Esophagus squamous epithelium (tissue), 5 donors: ENCODE data around the gene GRIN2D. TPM values are rescaled to one million over a fixed set of nuclear protein-coding genes. Genes with fewer than 3 reads are reported as not detected.
A peak's percentile ranks its signal among the peaks of the same experiment; 100 is the strongest.

Experiments used
- DNase-seq: peaks from one replicate; lab custom pipeline; 2025; lab: John Stamatoyannopoulos, UW
- H3K27ac ChIP-seq, 4 donors: fragments of 200-600 bp; sonication (generic); one replicate each; pipeline ENCODE4 v1.5.1; 2016 to 2019; ENCODE audit warnings: mild to moderate bottlenecking in 1 of 4
- H3K27me3 ChIP-seq, 4 donors: fragments of 200-600 bp; sonication (generic); 1 replicate in 3 of 4; 2 replicates in 1 of 4; pipeline versions ENCODE4 v1.5.1 to v1.6.0; 2017 to 2021; ENCODE audit warnings: antibody characterized with exemption in 1 of 4
- H3K36me3 ChIP-seq, 3 donors: fragments of 200-600 bp; sonication (generic); one replicate each; pipeline ENCODE4 v1.5.1; 2016 to 2019
- H3K4me1 ChIP-seq, 3 donors: fragments of 200-600 bp; sonication (generic); one replicate each; pipeline ENCODE4 v1.5.1; 2017 to 2019
- H3K4me3 ChIP-seq, 4 donors: fragments of 200-600 bp; sonication (generic); 1 replicate in 3 of 4; 2 replicates in 1 of 4; pipeline ENCODE4 v1.5.1; 2016 to 2019; ENCODE audit warnings: mild to moderate bottlenecking in 2 of 4, moderate library complexity in 1 of 4
- H3K9me3 ChIP-seq, 3 donors: fragments of 200-600 bp; sonication (generic); one replicate each; pipeline ENCODE4 v1.5.1; 2016 to 2019
- POLR2A ChIP-seq, 4 donors: fragments of 450-650 bp; IDR thresholded peaks; one replicate each; pipeline ENCODE4 v1.6.1; 2017; ENCODE audit warnings: antibody characterized with exemption in 4 of 4, mild to moderate bottlenecking in 4 of 4, moderate library complexity in 3 of 4
- WGBS, 2 donors: methylation state at CpG; one replicate each; pipeline ENCODE4 v1.1.5; 2018; 5-methylcytosine and 5-hydroxymethylcytosine counted together
- intact Hi-C: fragments of 100-400 bp; cut with DNase I; formaldehyde crosslinking; loops from one replicate; pipeline ENCODE4 v1.15.0; 2022
- total RNA-seq, 4 donors: library from RNA; depleted of rRNA; stranded (reverse); fragments of >200 nt; gene quantifications; one replicate each; pipeline ENCODE4 v1.1.0, GENCODE V29; 2016
- TF ChIP-seq, protein P1 (sequence below), 6 experiments: fragments of 450-650 bp in 4 of 6; fragments of 200-600 bp in 2 of 6; sonication (generic) in 2 of 6; IDR thresholded peaks; one replicate each; pipeline ENCODE4 v1.5.1; 2016 to 2019; ENCODE audit warnings: antibody characterized with exemption in 6 of 6, mild to moderate bottlenecking in 4 of 6, moderate library complexity in 4 of 6
- donor health status: DM: yes; HTN: yes; CAD: no.

GRIN2D gene
- total RNA-seq, 4 donors from 2014 or later: 0.09 to 0.47 (median 0.15) TPM

DNA sequence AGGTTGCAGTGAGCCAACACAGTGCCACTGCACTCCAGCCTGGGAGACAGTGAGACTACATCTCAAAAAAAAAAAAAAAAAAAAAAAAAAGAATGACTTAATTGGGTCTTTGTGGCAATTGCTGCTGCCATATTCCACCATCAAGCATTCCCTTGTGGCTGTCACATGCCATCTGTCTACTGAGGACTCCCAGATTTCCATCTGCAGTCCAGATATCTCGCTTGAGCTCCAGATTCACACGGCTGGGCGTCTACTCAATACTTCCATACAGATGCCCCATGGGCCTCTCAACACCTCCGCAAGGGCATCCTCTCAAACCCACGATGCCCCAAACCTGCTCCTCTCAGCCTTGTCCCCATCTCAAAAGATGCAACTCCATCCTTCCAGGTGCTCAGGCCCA, 42.6 kb upstream of the GRIN2D start:
- Histone ChIP-seq H3K9me3 (no peaks in the 10 kb centered on the region), H3K27ac (no peak overlapping the region), H3K4me3 (no peak overlapping the region), H3K4me1 (no peaks in the 10 kb centered on the region), H3K27me3 (no peaks in the 10 kb centered on the region), H3K36me3 (no peaks in the 10 kb centered on the region)
- no peak for DNase-seq
- intact Hi-C loops: no loop called here
- WGBS, 2 donors: 89 to 98% methylated on average over 5 of the region's 5 CpGs
- TF ChIP-seq, protein P1, sequence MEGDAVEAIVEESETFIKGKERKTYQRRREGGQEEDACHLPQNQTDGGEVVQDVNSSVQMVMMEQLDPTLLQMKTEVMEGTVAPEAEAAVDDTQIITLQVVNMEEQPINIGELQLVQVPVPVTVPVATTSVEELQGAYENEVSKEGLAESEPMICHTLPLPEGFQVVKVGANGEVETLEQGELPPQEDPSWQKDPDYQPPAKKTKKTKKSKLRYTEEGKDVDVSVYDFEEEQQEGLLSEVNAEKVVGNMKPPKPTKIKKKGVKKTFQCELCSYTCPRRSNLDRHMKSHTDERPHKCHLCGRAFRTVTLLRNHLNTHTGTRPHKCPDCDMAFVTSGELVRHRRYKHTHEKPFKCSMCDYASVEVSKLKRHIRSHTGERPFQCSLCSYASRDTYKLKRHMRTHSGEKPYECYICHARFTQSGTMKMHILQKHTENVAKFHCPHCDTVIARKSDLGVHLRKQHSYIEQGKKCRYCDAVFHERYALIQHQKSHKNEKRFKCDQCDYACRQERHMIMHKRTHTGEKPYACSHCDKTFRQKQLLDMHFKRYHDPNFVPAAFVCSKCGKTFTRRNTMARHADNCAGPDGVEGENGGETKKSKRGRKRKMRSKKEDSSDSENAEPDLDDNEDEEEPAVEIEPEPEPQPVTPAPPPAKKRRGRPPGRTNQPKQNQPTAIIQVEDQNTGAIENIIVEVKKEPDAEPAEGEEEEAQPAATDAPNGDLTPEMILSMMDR (IDR thresholded peaks at IDR 0.05): no peak

DNA sequence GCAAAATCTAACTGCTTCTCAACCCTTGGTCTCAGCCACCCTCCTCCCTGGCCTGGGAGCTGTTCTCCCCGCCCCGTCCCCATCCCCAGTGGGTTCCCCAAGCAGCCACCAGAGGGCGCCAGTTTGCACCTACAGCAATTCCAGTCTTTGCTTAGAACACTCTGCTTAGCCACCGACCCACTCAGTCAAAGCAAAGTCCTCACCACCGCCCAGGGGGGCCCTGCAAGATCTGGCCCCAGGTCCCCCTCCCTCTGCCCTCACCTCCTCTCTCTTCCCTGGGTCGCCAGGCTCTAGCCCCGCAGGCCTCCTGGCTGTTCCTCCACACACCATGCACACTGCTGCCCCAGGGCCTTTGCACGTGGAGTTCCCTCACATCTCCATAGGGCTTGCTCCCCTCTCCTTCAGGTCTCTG, 42.1 kb upstream of the GRIN2D start:
- H3K9me3 ChIP-seq: no peaks in the 10 kb centered on the region
- no peak overlapping the region for H3K27ac ChIP-seq
- intact Hi-C loops: no loop called here
- no peaks in the 10 kb centered on the region for H3K27me3 ChIP-seq
- H3K4me3 ChIP-seq: no peak overlapping the region
- no peaks in the 10 kb centered on the region for H3K4me1 ChIP-seq
- 25 to 37% methylated on average over 4 to 8 of the region's 8 CpGs for WGBS, 2 donors
- no peak for TF ChIP-seq POLR2A (IDR thresholded peaks at IDR 0.05)
- TF ChIP-seq, protein P1 (IDR thresholded peaks at IDR 0.05): peak; percentile 48 to 83 (median 73)
- DNase-seq: no peak
- no peaks in the 10 kb centered on the region for H3K36me3 ChIP-seq

DNA sequence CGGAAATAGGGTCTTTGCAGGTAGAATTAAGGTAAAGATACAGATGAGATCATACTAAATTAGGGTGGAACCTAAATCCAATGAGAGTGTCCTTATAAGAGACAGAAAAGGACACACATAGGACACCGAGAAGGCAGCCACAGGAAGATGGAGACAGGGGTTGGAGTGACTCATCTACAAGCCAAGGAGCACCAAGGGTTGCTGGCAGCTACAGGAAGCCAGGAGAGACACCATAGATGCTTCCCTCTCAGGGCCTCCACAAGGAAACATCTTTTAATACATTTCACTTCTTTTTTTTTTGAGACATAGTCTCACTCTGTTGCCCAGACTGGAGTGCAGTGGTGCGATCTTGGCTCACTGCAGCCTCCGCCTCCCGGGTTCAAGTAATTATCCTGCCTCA, 39.8 kb upstream of the GRIN2D start:
- no peaks in the 10 kb centered on the region for H3K9me3 ChIP-seq
- TF ChIP-seq POLR2A (IDR thresholded peaks at IDR 0.05): no peak
- TF ChIP-seq, protein P1 (IDR thresholded peaks at IDR 0.05): no peak
- 81 to 87% methylated on average over 5 of the region's 5 CpGs for WGBS, 2 donors
- no peak overlapping the region for H3K4me3 ChIP-seq
- DNase-seq: no peak
- no peak overlapping the region for H3K27ac ChIP-seq
- intact Hi-C loops: no loop called here
- no peaks in the 10 kb centered on the region for H3K4me1 ChIP-seq
- no peaks in the 10 kb centered on the region for H3K27me3 ChIP-seq
- H3K36me3 ChIP-seq: peaks cover 0 to 3% (median 0%) of the 10 kb centered on the region in 3 donors

DNA sequence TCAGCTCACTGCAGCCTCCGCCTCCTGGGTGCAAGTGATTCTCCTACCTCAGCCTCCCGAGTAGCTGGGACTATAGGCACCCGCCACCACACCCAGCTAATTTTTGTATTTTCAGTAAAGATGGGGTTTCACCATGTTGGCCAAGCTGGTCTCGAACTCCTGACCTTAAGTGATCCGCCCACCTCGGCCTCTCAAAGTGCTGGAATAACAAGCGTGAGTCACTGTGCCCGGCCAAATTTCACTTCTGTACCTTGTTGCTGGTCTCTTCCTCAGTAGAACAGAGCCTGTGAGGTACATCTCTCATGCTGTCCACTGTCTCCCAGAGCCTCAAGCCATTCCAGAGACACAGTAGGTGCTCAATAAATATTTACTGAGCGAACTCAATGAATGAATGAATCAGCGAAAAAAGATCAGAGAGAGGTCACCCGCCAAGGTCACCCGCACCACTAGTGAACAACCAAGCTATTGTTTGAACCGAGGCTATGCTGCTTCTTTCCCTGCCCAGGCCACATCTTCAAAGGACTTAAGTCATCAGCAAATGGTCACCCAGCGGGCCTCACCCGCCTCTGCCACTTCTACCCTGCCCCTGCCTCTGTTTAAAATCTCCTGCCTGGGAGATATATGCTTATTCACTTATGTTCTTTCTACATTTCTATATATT, 39.0 kb upstream of the GRIN2D start:
- Histone ChIP-seq H3K27ac (no peak overlapping the region), H3K4me3 (no peak overlapping the region), H3K27me3 (no peaks in the 10 kb centered on the region), H3K9me3 (no peaks in the 10 kb centered on the region), H3K4me1 (no peaks in the 10 kb centered on the region), H3K36me3 (peaks cover 0 to 9% (median 0%) of the 10 kb centered on the region in 3 donors)
- TF ChIP-seq, protein P1 (IDR thresholded peaks at IDR 0.05): no peak
- no peak for TF ChIP-seq POLR2A (IDR thresholded peaks at IDR 0.05)
- DNase-seq: no peak
- WGBS, 2 donors: 84% methylated on average over 13 to 15 of the region's 15 CpGs
- intact Hi-C loops: no loop called here

DNA sequence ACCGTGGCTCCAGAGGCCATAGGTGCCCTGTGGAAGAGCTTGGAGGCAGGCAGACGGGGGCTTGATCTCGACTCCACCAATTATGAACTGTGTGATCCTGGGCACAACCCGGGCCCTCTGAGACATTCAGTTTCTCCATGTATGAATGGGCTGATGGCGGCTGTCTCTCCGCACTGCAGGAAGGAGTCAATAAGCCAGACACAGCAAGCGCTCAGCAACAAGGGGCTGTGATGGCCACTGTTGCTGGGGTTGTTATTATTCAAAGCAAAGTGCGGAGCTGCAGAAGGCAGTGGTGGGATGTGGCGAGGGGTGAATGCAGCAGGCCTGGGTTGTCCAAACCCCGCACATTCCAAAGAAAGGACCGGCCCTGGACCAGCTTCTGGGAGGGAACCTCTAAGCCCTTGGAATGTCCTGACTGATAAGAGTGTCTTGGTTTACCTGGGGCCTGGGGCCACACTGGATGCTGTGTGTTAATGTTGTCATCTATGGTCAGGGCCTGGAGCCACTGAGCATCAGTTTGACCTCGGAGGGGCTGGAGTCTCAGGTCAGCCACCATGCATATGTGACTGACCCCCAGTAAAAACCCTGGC, 38.0 kb upstream of the GRIN2D start:
- H3K4me1 ChIP-seq: no peaks in the 10 kb centered on the region
- no peak overlapping the region for H3K4me3 ChIP-seq
- no peak for TF ChIP-seq POLR2A (IDR thresholded peaks at IDR 0.05)
- TF ChIP-seq, protein P1 (IDR thresholded peaks at IDR 0.05): no peak
- no peaks in the 10 kb centered on the region for H3K9me3 ChIP-seq
- no peaks in the 10 kb centered on the region for H3K27me3 ChIP-seq
- H3K36me3 ChIP-seq: peaks cover 0 to 9% (median 0%) of the 10 kb centered on the region in 3 donors
- no peak overlapping the region for H3K27ac ChIP-seq
- intact Hi-C loops: no loop called here
- 75 to 85% methylated on average over 5 to 10 of the region's 12 CpGs for WGBS, 2 donors
- no peak for DNase-seq
